ENCODE results near the gene SELENOT. TPM values are rescaled to one million over a fixed set of nuclear protein-coding genes. Genes with fewer than 3 reads are reported as not detected.

SELENOT gene
- total RNA-seq, 1 experiment from 2014 or later: 73.8 TPM

DNA sequence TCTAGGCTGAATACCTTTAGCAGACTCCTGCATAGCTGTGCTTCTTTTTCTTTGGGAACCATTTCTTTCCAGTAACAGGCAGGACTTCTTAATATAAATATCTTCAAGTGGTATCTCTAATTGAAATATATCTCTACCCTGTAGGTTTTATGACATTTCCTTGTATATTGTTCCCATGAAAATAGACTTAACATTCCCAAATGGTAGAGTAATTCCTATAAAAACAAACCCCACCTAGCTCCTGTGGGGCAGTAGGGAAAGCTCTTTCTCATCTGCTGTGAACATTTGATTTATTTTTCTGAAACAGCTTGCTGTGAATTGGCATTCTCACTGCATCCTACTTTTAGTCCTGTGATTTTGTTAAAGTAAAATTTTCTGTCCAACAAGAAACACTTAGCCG, 20.8 kb downstream of the SELENOT start:
- H3K36me3 Mint-ChIP-seq (ENCODE audit: insufficient read depth in 1 of 3, low read depth in 3 of 3): peaks cover 14 to 37% (median 34%) of the 10 kb centered on the region in 3 experiments; a peak in 6 of 7 replicates
- H3K9me3 Mint-ChIP-seq: no peaks in the 10 kb centered on the region; a peak in 1 of 5 replicates
- Histone ChIP-seq H3K27me3 (ENCODE audit: insufficient read depth, low read length) (no peaks in the 10 kb centered on the region), H2AFZ (ENCODE audit: low read length) (no peak overlapping the region), H3K23me2 (ENCODE audit: insufficient read length, low read depth, low read length, poor library complexity, severe bottlenecking) (no peaks in the 10 kb centered on the region), H3K79me1 (ENCODE audit: insufficient read depth, low read depth, low read length, poor library complexity, severe bottlenecking) (peaks cover 3% of the 10 kb centered on the region), H3K14ac (ENCODE audit: insufficient read depth, low read length) (no peak overlapping the region), H3K27ac (ENCODE audit: insufficient read length, low read depth, low read length) (no peak overlapping the region), H3K79me2 (ENCODE audit: insufficient read depth, low read length) (no peaks in the 10 kb centered on the region; the same call in 1 of the 2 replicates), H3K56ac (ENCODE audit: insufficient read length, low read depth, low read length) (no peak overlapping the region), H2BK5ac (ENCODE audit: insufficient read length, low read length) (no peak overlapping the region), H2BK20ac (ENCODE audit: low read depth, low read length, poor library complexity, severe bottlenecking) (no peak overlapping the region), H2BK120ac (ENCODE audit: low read depth, low read length, poor library complexity, severe bottlenecking) (no peak overlapping the region), H3T11ph (ENCODE audit: low read length) (no peak overlapping the region), H2BK12ac (ENCODE audit: insufficient read length, low read depth, low read length) (no peak overlapping the region), H3K4me2 (ENCODE audit: insufficient read depth, insufficient read length, low read length) (no peak overlapping the region), H2BK15ac (ENCODE audit: low read depth, low read length) (no peak overlapping the region), H4K5ac (ENCODE audit: insufficient read length, low read depth, low read length) (no peak overlapping the region), H2AK5ac (ENCODE audit: insufficient read length, low read length) (no peak overlapping the region), H3K9ac (ENCODE audit: extremely low read depth, insufficient read length, low read length) (no peak overlapping the region), H3K23ac (ENCODE audit: insufficient read length, low read depth, low read length) (no peak overlapping the region), H4K20me1 (ENCODE audit: control insufficient read depth, insufficient read depth, insufficient read length) (no peaks in the 10 kb centered on the region), H3K9me3 (ENCODE audit: control insufficient read depth, low read depth, low read length) (no peaks in the 10 kb centered on the region), H3K4ac (ENCODE audit: low read depth, low read length) (no peak overlapping the region), H3K4me1 (ENCODE audit: insufficient read depth, low read length) (no peaks in the 10 kb centered on the region; the same call in 1 of the 2 replicates), H4K91ac (ENCODE audit: insufficient read length, low read depth, low read length) (no peak overlapping the region), H4K8ac (replicated peaks; ENCODE audit: insufficient read length, low read depth, low read length) (no peak overlapping the region), H3K18ac (ENCODE audit: insufficient read length, low read depth, low read length) (no peak overlapping the region)
- WGBS (ENCODE audit: extremely low coverage, insufficient read length, low lambda C conversion rate): no CpG with 5 or more reads among the region's 1 CpG
- DNase-seq: no peak
- no peaks in the 10 kb centered on the region for H3K27me3 Mint-ChIP-seq (ENCODE audit: low read depth)
- TF ChIP-seq, protein P1, sequence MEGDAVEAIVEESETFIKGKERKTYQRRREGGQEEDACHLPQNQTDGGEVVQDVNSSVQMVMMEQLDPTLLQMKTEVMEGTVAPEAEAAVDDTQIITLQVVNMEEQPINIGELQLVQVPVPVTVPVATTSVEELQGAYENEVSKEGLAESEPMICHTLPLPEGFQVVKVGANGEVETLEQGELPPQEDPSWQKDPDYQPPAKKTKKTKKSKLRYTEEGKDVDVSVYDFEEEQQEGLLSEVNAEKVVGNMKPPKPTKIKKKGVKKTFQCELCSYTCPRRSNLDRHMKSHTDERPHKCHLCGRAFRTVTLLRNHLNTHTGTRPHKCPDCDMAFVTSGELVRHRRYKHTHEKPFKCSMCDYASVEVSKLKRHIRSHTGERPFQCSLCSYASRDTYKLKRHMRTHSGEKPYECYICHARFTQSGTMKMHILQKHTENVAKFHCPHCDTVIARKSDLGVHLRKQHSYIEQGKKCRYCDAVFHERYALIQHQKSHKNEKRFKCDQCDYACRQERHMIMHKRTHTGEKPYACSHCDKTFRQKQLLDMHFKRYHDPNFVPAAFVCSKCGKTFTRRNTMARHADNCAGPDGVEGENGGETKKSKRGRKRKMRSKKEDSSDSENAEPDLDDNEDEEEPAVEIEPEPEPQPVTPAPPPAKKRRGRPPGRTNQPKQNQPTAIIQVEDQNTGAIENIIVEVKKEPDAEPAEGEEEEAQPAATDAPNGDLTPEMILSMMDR (conservative IDR thresholded peaks at IDR 0.05): no peak
- no peak overlapping the region for H3K27ac Mint-ChIP-seq
- peaks cover 14 to 16% of the 10 kb centered on the region in 2 experiments for H3K4me1 Mint-ChIP-seq
- no peak overlapping the region for H3K4me3 Mint-ChIP-seq

All from H9 (cell line).